ENCODE results near the gene CCL7.

The CCL7 gene

DNA sequence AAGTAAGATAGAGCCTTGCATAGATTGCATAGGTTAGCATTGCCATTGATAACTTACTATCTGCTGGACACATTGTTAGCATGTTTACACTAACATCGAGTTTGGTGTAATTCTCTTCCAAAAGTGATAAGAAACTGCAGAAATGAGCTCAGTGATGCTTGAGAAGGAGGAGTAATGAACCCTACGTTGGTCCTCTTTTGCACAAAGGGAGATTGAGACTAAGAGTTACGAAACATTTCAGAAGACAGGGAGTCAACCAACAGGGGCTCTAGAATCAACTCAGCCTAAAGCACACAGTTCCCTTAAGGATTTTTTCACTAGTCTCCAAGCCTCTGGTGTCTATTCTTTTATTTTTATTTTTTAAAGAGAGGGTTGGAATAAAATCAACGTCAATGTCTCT is 6.8 kb downstream of the CCL7 start:
- no peaks in the 10 kb centered on the region for H3K36me3 ChIP-seq (ENCODE audit: insufficient read depth, low read length)
- H3K4me3 ChIP-seq (ENCODE audit: low read length): no peak overlapping the region
- H2AFZ ChIP-seq (ENCODE audit: low read depth, low read length): no peak overlapping the region
- no peaks in the 10 kb centered on the region for H3K9me3 ChIP-seq (ENCODE audit: low read length)
- no peaks in the 10 kb centered on the region for H3K4me1 ChIP-seq (ENCODE audit: insufficient read depth, low read length)
- no peaks in the 10 kb centered on the region for H3K27me3 ChIP-seq (ENCODE audit: insufficient read depth, low read length)

DNA sequence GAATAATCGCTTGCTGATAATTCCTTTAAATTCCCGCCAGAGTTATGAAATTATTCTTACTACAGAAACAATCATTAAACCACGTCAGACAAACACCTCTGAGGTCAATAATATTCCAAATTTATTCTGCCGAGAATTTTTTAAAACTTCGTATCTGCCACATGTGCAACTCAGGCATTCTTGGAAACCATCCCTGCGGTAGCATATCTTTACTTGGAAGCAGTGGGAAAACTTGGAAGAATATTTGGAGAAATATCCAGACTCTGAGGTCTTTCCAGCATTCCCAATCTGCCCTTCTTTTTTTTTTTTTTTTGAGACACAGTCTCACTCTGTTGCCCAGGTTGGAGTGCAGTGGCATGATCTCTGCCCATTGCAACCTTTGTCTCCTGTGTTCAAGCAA is 13.6 kb downstream of the CCL7 start:
- H3K4me1 ChIP-seq (ENCODE audit: insufficient read depth, low read length): no peaks in the 10 kb centered on the region
- H3K9me3 ChIP-seq (ENCODE audit: low read length): no peaks in the 10 kb centered on the region
- no peaks in the 10 kb centered on the region for H3K36me3 ChIP-seq (ENCODE audit: insufficient read depth, low read length)
- H3K4me3 ChIP-seq (ENCODE audit: low read length): no peak overlapping the region
- no peak overlapping the region for H2AFZ ChIP-seq (ENCODE audit: low read depth, low read length)
- no peaks in the 10 kb centered on the region for H3K27me3 ChIP-seq (ENCODE audit: insufficient read depth, low read length)

DNA sequence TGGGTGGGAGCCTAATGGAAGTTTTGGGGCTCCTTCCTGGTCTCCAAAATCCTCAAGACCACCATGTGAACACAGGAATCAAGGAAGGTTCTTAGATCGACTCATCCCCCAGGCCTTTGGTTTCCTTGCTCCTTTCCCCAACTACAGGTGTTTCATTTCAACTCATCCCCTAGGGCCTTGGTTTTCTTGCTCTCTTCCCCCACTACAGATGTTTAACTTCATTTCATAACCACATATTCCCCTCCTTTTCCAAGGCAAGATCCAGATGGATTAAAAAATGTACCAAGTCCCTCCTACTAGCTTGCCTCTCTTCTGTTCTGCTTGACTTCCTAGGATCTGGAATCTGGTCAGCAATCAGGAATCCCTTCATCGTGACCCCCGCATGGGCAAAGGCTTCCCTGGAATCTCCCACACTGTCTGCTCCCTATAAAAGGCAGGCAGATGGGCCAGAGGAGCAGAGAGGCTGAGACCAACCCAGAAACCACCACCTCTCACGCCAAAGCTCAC is 15.3 kb downstream of the CCL7 start, which contains the start of gene CCL11:
TSS of gene CCL11 (plus strand) at position 457 of the 507 bp plus-strand sequence. CDS start 67 bp downstream, outside the sequence.
- no peaks in the 10 kb centered on the region for H3K36me3 ChIP-seq (ENCODE audit: insufficient read depth, low read length)

DNA sequence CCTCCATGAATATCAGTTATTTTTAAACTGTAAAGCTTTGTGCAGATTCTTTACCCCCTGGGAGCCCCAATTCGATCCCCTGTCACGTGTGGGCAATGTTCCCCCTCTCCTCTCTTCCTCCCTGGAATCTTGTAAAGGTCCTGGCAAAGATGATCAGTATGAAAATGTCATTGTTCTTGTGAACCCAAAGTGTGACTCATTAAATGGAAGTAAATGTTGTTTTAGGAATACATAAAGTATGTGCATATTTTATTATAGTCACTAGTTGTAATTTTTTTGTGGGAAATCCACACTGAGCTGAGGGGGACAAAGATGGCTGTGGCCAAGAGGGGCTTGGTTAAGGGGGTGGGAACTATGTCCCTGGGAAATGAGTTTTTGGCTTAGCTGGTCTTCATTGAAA is 17.9 kb downstream of the CCL7 start:
- Histone ChIP-seq H3K4me3 (ENCODE audit: low read length) (no peak overlapping the region), H3K4me1 (ENCODE audit: insufficient read depth, low read length) (no peaks in the 10 kb centered on the region), H2AFZ (ENCODE audit: low read depth, low read length) (no peak overlapping the region), H3K36me3 (ENCODE audit: insufficient read depth, low read length) (no peaks in the 10 kb centered on the region), H3K9me3 (ENCODE audit: low read length) (no peaks in the 10 kb centered on the region), H3K27me3 (ENCODE audit: insufficient read depth, low read length) (no peaks in the 10 kb centered on the region)

More for the DNA sequence above, 15.3 kb downstream of the CCL7 start, which contains the start of gene CCL11:
- no peaks in the 10 kb centered on the region for H3K27me3 ChIP-seq (ENCODE audit: insufficient read depth, low read length)
- no peaks in the 10 kb centered on the region for H3K4me1 ChIP-seq (ENCODE audit: insufficient read depth, low read length)
- H3K4me3 ChIP-seq (ENCODE audit: low read length): no peak within 1 kb of the TSS
- H2AFZ ChIP-seq (ENCODE audit: low read depth, low read length): no peak within 1 kb of the TSS
- no peaks in the 10 kb centered on the region for H3K9me3 ChIP-seq (ENCODE audit: low read length)

DNA sequence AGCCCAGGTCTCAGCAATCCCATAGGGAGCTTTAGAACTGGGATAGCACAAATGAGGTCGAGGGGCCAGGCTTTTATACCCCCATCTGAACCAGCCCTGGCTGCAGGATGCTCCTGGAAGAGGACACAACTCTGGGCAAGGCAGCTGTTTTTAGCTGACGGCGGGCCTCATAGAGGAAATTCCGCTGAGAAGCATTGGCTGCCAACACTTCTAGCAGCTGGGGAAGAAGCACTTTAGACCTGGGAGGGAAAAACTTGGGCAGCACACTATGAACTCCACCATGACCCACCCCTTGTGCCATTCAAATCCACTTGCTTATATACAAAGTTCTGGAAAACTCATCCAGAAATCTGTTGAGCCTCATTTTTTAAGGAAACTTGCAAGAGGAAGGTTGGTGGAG is 20.6 kb downstream of the CCL7 start:
- no peaks in the 10 kb centered on the region for H3K9me3 ChIP-seq (ENCODE audit: low read length)
- H3K4me3 ChIP-seq (ENCODE audit: low read length): no peak overlapping the region
- H2AFZ ChIP-seq (ENCODE audit: low read depth, low read length): no peak overlapping the region
- no peaks in the 10 kb centered on the region for H3K4me1 ChIP-seq (ENCODE audit: insufficient read depth, low read length)
- H3K36me3 ChIP-seq (ENCODE audit: insufficient read depth, low read length): no peaks in the 10 kb centered on the region
- no peaks in the 10 kb centered on the region for H3K27me3 ChIP-seq (ENCODE audit: insufficient read depth, low read length)

DNA sequence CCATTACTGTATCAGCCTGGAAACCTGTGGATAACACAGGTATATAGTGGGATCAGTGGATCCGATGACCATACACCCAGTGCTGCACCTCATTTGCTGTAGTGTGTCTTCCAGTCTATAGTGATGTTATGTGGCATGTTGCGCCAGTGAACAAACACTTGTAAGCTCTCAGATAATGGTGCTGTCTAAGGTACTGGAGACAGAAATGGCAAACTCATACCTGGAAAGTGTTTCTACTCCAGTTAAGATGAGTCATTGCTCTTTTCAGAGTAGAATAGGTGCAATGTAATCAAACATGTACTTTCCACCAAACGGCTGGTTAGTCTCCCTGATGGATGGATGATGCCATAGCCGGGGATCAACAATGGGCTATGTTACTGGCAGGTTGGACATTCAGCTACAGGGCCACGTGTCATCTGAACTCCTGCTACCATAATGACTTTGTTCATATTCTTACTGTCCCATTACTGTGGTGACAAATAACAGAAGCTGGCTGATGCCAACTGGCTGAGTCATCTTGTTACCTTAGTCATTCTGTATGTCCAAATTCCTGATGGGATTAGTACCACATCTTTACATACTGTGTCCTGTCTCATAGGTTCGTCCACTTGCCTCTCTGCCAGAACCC is 21.8 kb downstream of the CCL7 start:
- Histone ChIP-seq H2AFZ (ENCODE audit: low read depth, low read length) (no peak overlapping the region), H3K4me3 (ENCODE audit: low read length) (no peak overlapping the region), H3K36me3 (ENCODE audit: insufficient read depth, low read length) (no peaks in the 10 kb centered on the region), H3K27me3 (ENCODE audit: insufficient read depth, low read length) (no peaks in the 10 kb centered on the region), H3K4me1 (ENCODE audit: insufficient read depth, low read length) (no peaks in the 10 kb centered on the region), H3K9me3 (ENCODE audit: low read length) (no peaks in the 10 kb centered on the region)

DNA sequence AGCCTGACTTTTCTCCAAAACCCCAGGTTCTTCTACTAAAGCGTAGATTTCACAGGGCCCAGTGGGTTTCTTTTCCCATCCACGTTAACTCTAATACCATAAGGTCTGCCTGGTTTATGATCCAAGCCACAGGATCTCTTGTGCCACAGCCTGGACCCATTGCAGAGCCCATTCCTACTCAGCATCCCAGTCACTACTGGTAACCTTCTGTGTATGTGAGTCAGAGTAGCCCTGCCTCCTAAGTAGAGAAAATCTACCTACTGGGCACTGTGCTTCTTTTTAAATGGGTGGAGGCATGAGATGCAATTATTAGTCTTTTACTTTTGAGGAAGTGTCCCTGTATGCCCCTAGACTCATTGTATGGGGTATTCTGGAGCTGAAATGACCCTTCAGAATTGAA is 29.0 kb downstream of the CCL7 start:
- Histone ChIP-seq H2AFZ (ENCODE audit: low read depth, low read length) (no peak overlapping the region), H3K9me3 (ENCODE audit: low read length) (no peaks in the 10 kb centered on the region), H3K4me1 (ENCODE audit: insufficient read depth, low read length) (no peaks in the 10 kb centered on the region), H3K4me3 (ENCODE audit: low read length) (no peak overlapping the region), H3K27me3 (ENCODE audit: insufficient read depth, low read length) (no peaks in the 10 kb centered on the region), H3K36me3 (ENCODE audit: insufficient read depth, low read length) (no peaks in the 10 kb centered on the region)

DNA sequence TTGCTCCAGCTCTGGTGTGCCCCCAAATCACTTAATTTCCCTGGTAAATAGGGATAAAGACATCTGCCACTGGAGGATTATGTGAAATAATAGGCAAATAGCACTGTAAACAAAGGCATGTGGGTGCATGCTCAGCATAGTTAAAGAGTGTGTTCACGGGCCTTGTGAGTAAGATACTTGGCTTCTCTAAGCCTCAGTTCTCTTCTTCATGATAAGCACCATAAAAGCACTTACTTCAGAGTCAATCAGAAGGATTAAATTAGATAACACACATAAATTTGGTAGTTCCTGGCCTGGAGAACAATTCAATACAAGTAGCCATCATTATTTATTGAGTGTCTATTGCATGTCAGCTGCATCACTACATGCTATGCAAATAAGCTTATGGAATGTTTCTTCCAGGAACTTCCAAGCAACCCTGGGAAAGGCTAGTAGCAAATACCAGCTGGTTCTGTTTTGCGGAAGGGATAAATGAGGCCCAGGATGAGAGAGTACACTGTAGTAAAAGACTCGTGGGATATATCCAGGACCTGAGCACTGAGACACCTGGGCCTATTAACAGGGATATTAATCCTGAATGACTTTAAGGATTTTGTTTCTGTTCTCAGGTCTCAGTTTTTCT is 30.0 kb downstream of the CCL7 start:
- Histone ChIP-seq H3K9me3 (ENCODE audit: low read length) (no peaks in the 10 kb centered on the region), H3K27me3 (ENCODE audit: insufficient read depth, low read length) (no peaks in the 10 kb centered on the region), H3K4me3 (ENCODE audit: low read length) (no peak overlapping the region), H3K36me3 (ENCODE audit: insufficient read depth, low read length) (no peaks in the 10 kb centered on the region), H3K4me1 (ENCODE audit: insufficient read depth, low read length) (no peaks in the 10 kb centered on the region), H2AFZ (ENCODE audit: low read depth, low read length) (no peak overlapping the region)

DNA sequence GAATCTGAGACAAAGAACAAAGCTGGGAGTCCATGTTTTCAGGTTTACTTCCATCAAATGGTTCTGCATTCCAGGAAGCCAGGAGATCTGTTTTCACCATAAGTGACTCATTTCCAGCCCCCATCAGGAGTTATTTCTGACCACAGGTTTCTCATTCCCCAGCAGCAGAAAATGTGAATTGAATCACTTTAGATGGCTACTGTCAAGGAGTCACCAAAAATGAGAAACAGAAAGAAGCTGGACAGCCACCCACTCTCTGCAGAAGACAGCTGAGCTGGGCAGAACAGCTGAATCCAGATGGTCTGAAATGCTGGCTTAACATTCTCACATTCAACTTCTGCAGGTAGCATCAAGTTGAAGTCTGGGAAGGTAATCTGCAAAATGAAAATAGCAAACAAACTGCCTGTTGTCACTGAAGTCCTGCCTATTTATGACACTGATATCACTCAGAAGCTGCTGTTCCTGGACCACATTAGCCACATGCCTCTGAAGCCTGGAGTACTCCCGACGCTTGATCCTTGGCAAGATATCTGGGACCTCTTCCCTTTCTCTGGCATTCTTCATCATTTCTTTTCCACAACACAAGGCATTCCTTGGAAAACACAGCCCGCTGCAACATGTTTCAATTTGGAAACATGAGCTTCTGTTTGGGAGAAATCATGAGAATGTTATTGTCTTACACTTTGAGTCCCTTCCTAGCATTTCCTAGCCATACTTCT is 30.8 kb downstream of the CCL7 start:
- H3K4me1 ChIP-seq (ENCODE audit: insufficient read depth, low read length): no peaks in the 10 kb centered on the region
- H3K9me3 ChIP-seq (ENCODE audit: low read length): no peaks in the 10 kb centered on the region
- H3K4me3 ChIP-seq (ENCODE audit: low read length): no peak overlapping the region
- no peaks in the 10 kb centered on the region for H3K36me3 ChIP-seq (ENCODE audit: insufficient read depth, low read length)
- no peaks in the 10 kb centered on the region for H3K27me3 ChIP-seq (ENCODE audit: insufficient read depth, low read length)
- no peak overlapping the region for H2AFZ ChIP-seq (ENCODE audit: low read depth, low read length)

DNA sequence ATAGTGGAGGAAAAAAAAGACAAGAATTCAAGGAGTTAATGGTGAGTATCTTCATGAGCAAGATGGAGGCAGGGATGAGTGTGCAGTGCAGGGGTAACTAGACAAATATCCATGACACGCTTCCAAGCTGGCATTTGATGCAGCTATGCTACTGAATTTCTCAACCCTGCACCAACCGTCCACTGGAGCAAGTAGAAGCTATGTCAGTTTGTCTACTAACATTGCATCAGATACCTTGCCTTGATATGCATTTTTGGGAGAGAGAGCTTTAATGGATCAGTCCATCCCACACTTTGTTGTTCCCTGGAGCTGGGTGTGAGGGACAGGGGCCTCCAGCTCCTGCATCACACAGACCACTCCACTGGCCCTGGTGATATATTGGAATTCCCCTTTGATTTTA is 32.0 kb downstream of the CCL7 start:
- H3K9me3 ChIP-seq (ENCODE audit: low read length): no peaks in the 10 kb centered on the region
- no peak overlapping the region for H3K4me3 ChIP-seq (ENCODE audit: low read length)
- no peaks in the 10 kb centered on the region for H3K27me3 ChIP-seq (ENCODE audit: insufficient read depth, low read length)
- no peak overlapping the region for H2AFZ ChIP-seq (ENCODE audit: low read depth, low read length)
- no peaks in the 10 kb centered on the region for H3K36me3 ChIP-seq (ENCODE audit: insufficient read depth, low read length)
- no peaks in the 10 kb centered on the region for H3K4me1 ChIP-seq (ENCODE audit: insufficient read depth, low read length)

DNA sequence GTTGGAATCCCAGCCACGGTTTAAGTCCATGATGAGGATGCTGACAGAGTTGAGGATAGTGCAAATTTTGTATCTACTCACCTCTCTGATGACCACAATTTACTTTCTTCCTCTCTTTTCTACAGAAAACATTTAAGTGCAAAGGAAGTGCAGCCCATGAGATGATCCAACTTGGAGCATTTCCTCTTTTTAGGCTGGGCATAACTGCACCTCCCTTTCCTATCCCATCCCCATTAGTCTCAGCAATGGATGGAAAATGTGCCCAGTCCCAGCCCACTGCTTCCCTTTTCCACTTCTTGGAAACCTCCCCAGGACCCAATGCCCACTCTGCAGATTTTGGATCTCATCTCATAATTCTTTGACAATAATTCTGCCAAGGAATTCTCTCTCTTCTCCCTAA is 32.6 kb downstream of the CCL7 start:
- H3K4me1 ChIP-seq (ENCODE audit: insufficient read depth, low read length): no peaks in the 10 kb centered on the region

DNA sequence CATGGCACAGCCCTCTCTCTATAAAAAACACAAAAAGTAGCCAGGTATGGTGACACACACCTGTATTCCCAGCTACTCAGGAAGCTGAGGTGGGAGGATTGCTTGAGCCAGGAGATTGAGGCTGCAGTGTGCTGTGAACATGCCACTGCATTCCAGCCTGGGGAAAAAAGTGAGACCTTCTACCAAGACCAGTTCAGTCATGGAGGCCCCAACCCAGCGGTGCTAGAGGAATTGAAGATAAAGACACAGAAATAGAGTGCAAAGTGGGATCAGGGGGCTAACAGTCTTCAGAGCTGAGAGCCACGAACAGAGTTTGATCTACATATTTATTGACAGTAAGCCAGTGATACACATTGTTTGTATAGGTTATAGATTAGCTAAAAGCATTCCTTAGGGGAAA is 33.6 kb downstream of the CCL7 start:
- no peaks in the 10 kb centered on the region for H3K4me1 ChIP-seq (ENCODE audit: insufficient read depth, low read length)
- H2AFZ ChIP-seq (ENCODE audit: low read depth, low read length): no peak overlapping the region
- H3K4me3 ChIP-seq (ENCODE audit: low read length): no peak overlapping the region
- H3K27me3 ChIP-seq (ENCODE audit: insufficient read depth, low read length): no peaks in the 10 kb centered on the region
- no peaks in the 10 kb centered on the region for H3K36me3 ChIP-seq (ENCODE audit: insufficient read depth, low read length)
- no peaks in the 10 kb centered on the region for H3K9me3 ChIP-seq (ENCODE audit: low read length)

More for the DNA sequence above, 32.6 kb downstream of the CCL7 start:
- Histone ChIP-seq H2AFZ (ENCODE audit: low read depth, low read length) (no peak overlapping the region), H3K9me3 (ENCODE audit: low read length) (no peaks in the 10 kb centered on the region), H3K36me3 (ENCODE audit: insufficient read depth, low read length) (no peaks in the 10 kb centered on the region), H3K27me3 (ENCODE audit: insufficient read depth, low read length) (no peaks in the 10 kb centered on the region), H3K4me3 (ENCODE audit: low read length) (no peak overlapping the region)

DNA sequence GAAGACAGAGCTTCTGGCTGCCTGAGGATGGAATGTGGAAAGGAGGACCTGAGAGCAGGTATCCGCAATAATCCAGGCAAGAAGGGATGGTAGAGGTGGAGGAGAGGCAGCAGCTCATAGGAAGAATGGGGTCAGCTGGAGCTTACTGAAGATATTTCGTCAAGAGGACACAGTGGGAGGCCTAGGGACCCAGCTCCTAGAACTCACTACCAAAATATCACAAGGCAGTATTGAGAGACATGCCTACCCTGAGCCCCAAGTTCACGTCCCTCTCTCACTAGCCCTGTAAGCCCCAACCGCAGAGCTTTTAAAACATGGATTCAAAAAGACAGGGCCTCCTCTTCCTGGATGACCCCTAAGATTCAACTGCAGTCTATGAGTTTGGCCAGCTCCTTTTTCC is 35.0 kb downstream of the CCL7 start:
- Histone ChIP-seq H3K4me3 (ENCODE audit: low read length) (no peak overlapping the region), H3K27me3 (ENCODE audit: insufficient read depth, low read length) (no peaks in the 10 kb centered on the region), H3K9me3 (ENCODE audit: low read length) (no peaks in the 10 kb centered on the region), H3K4me1 (ENCODE audit: insufficient read depth, low read length) (no peaks in the 10 kb centered on the region), H2AFZ (ENCODE audit: low read depth, low read length) (no peak overlapping the region), H3K36me3 (ENCODE audit: insufficient read depth, low read length) (no peaks in the 10 kb centered on the region)
